ENCODE data around the gene DENND1A. TPM values are rescaled to one million over a fixed set of nuclear protein-coding genes. Genes with fewer than 3 reads are reported as not detected.
"Not testable (repeated sequence)": the region's sequence is repeated elsewhere in the genome, so short reads cannot be mapped to it uniquely, and the experiment has no call there.

DENND1A gene
- polyA plus RNA-seq, 2 donors: 4.6 to 4.8 TPM

DNA sequence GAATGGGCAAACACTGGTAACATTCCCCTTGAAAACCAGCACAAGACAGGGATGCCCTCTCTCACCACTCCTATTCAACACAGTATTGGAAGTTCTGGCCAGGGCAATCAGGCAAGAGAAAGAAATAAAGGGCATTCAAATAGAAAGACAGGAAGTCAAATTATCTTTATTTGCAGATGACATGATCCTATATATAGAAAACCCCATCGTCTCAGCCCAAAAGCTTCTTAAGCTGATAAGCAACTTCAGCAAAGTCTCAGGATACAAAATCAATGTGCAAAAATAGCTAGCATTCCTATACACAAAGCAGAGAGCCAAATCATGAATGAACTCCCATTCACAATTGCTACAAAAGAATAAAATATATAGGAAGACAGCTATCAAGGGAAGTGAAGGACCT, 501.5 kb downstream of the DENND1A start:
- not testable (repeated sequence) for H3K4me1 ChIP-seq (ENCODE audit: control insufficient read depth in 2 of 2, insufficient read depth in 2 of 2, low read length in 1 of 2); H3K9me3 ChIP-seq (ENCODE audit: control insufficient read depth in 2 of 2, insufficient read depth in 1 of 2, low read depth in 1 of 2, low read length in 1 of 2); H3K27ac ChIP-seq (ENCODE audit: low read depth in 2 of 2, low read length in 1 of 2); H3K4me3 ChIP-seq (ENCODE audit: low read depth in 1 of 2, low read length in 2 of 2); H3K27me3 ChIP-seq (ENCODE audit: control insufficient read depth in 1 of 2, insufficient read depth in 2 of 2, low read length in 2 of 2)
- H3K36me3 ChIP-seq (ENCODE audit: control insufficient read depth in 2 of 2, insufficient read depth in 2 of 2, low read length in 1 of 2): peaks cover 0 to 16% of the 10 kb centered on the region in 2 donors
- 77 to 85% methylated on average over 1 of the region's 1 CpG for WGBS, 2 donors

DNA sequence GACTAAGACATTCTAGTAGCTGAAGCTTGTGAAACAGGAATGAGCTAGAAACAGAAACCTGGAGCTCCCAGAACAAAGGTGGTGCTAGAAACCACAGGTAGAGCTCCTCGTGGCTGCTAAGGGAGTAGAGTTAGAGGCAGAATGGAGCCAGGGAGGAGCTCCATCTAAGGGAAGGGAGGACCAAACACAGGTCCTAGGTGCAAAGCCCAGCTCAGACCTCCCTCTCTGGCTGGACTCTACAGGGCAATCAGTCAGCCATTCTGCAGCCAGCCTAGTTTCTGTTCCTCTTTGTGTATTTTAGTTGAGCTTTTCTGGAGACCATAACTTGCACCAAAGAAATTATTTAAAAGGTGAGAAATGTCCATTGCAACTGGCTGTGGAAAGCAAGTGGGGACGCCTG, 503.5 kb downstream of the DENND1A start:
- H3K36me3 ChIP-seq (ENCODE audit: control insufficient read depth in 2 of 2, insufficient read depth in 2 of 2, low read length in 1 of 2): peaks cover 0 to 16% of the 10 kb centered on the region in 2 donors
- no peaks in the 10 kb centered on the region for H3K27me3 ChIP-seq (ENCODE audit: control insufficient read depth in 1 of 2, insufficient read depth in 2 of 2, low read length in 2 of 2)
- H3K9me3 ChIP-seq (ENCODE audit: control insufficient read depth in 2 of 2, insufficient read depth in 1 of 2, low read depth in 1 of 2, low read length in 1 of 2): no peaks in the 10 kb centered on the region
- H3K4me1 ChIP-seq (ENCODE audit: control insufficient read depth in 2 of 2, insufficient read depth in 2 of 2, low read length in 1 of 2): no peaks in the 10 kb centered on the region
- no peak overlapping the region for H3K27ac ChIP-seq (ENCODE audit: low read depth in 2 of 2, low read length in 1 of 2)
- WGBS, 2 donors: 73 to 74% methylated on average over 2 of the region's 2 CpGs
- no peak overlapping the region for H3K4me3 ChIP-seq (ENCODE audit: low read depth in 1 of 2, low read length in 2 of 2)

GRCh38 chr9:123425836-123426365, 504.0 kb downstream of the DENND1A start:
- 91 to 93% methylated on average over 6 of the region's 6 CpGs for WGBS, 2 donors
- H3K36me3 ChIP-seq (ENCODE audit: control insufficient read depth in 2 of 2, insufficient read depth in 2 of 2, low read length in 1 of 2): peaks cover 0 to 14% of the 10 kb centered on the region in 2 donors

DNA sequence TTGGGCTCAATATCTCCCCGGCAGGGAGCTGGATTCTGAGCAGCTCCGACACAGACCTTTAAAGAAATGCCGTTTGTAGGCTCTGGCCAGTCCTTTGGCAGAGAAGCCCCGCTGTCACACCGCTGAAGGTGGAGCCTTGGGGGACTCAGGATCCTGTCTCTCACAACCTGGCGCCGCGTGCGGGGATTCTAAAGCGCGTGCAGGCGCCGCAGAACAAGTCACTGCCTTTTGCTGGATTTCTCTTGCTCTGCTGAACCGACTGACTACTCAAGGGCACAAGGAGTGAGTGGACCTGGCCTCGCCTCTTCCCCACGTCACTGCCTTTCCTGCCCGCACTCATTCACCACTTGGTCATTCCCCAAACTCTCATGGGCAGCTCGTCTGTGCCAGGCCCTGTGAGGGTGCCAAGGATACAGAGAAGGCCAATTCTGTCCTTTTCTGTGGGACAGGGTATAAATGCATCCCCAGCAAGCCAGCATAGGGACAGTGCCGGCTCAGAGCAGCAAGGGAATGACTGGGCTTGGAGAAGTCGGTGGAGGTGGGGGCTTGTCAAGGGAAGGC, 504.6 kb downstream of the DENND1A start:
- H3K27me3 ChIP-seq (ENCODE audit: control insufficient read depth in 1 of 2, insufficient read depth in 2 of 2, low read length in 2 of 2): no peaks in the 10 kb centered on the region
- H3K4me3 ChIP-seq (ENCODE audit: low read depth in 1 of 2, low read length in 2 of 2): no peak overlapping the region
- no peaks in the 10 kb centered on the region for H3K4me1 ChIP-seq (ENCODE audit: control insufficient read depth in 2 of 2, insufficient read depth in 2 of 2, low read length in 1 of 2)
- WGBS, 2 donors: 89 to 92% methylated on average over 20 of the region's 20 CpGs
- H3K27ac ChIP-seq (ENCODE audit: low read depth in 2 of 2, low read length in 1 of 2): no peak overlapping the region
- no peaks in the 10 kb centered on the region for H3K9me3 ChIP-seq (ENCODE audit: control insufficient read depth in 2 of 2, insufficient read depth in 1 of 2, low read depth in 1 of 2, low read length in 1 of 2)
- peaks cover 0 to 10% of the 10 kb centered on the region in 2 donors for H3K36me3 ChIP-seq (ENCODE audit: control insufficient read depth in 2 of 2, insufficient read depth in 2 of 2, low read length in 1 of 2)

More at GRCh38 chr9:123425836-123426365, 504.0 kb downstream of the DENND1A start:
- Histone ChIP-seq H3K9me3 (ENCODE audit: control insufficient read depth in 2 of 2, insufficient read depth in 1 of 2, low read depth in 1 of 2, low read length in 1 of 2) (no peaks in the 10 kb centered on the region), H3K4me1 (ENCODE audit: control insufficient read depth in 2 of 2, insufficient read depth in 2 of 2, low read length in 1 of 2) (no peaks in the 10 kb centered on the region), H3K4me3 (ENCODE audit: low read depth in 1 of 2, low read length in 2 of 2) (no peak overlapping the region), H3K27me3 (ENCODE audit: control insufficient read depth in 1 of 2, insufficient read depth in 2 of 2, low read length in 2 of 2) (no peaks in the 10 kb centered on the region), H3K27ac (ENCODE audit: low read depth in 2 of 2, low read length in 1 of 2) (no peak overlapping the region)

GRCh38 chr9:123424552-123425225, 505.2 kb downstream of the DENND1A start:
- H3K36me3 ChIP-seq (ENCODE audit: control insufficient read depth in 2 of 2, insufficient read depth in 2 of 2, low read length in 1 of 2): peaks cover 0 to 15% of the 10 kb centered on the region in 2 donors
- H3K27ac ChIP-seq (ENCODE audit: low read depth in 2 of 2, low read length in 1 of 2): no peak overlapping the region
- no peaks in the 10 kb centered on the region for H3K4me1 ChIP-seq (ENCODE audit: control insufficient read depth in 2 of 2, insufficient read depth in 2 of 2, low read length in 1 of 2)
- 93 to 95% methylated on average over 6 of the region's 6 CpGs for WGBS, 2 donors
- no peak overlapping the region for H3K4me3 ChIP-seq (ENCODE audit: low read depth in 1 of 2, low read length in 2 of 2)
- no peaks in the 10 kb centered on the region for H3K9me3 ChIP-seq (ENCODE audit: control insufficient read depth in 2 of 2, insufficient read depth in 1 of 2, low read depth in 1 of 2, low read length in 1 of 2)
- H3K27me3 ChIP-seq (ENCODE audit: control insufficient read depth in 1 of 2, insufficient read depth in 2 of 2, low read length in 2 of 2): no peaks in the 10 kb centered on the region

DNA sequence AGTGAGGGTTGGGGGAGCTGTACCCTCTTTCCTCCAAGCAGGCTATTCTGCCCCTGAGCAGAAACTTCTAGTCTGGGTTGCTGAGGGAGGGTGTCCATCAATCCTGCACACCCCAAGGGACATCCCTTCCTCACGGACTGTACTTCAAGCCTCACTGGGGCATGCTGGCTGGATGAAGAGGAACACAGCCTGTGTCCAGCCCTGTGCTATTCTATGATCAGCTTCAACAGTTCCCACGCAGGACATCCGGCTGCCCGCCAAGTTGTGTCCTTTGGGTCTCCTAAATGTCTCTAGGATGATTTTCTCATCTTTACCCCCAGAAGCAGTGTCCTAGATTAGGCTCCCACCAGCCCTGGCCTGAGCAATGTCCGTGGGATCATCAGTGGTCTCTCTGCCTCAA, 505.8 kb downstream of the DENND1A start:
- no peak overlapping the region for H3K27ac ChIP-seq (ENCODE audit: low read depth in 2 of 2, low read length in 1 of 2)
- H3K36me3 ChIP-seq (ENCODE audit: control insufficient read depth in 2 of 2, insufficient read depth in 2 of 2, low read length in 1 of 2): peaks cover 0 to 15% of the 10 kb centered on the region in 2 donors
- H3K9me3 ChIP-seq (ENCODE audit: control insufficient read depth in 2 of 2, insufficient read depth in 1 of 2, low read depth in 1 of 2, low read length in 1 of 2): no peaks in the 10 kb centered on the region
- H3K4me1 ChIP-seq (ENCODE audit: control insufficient read depth in 2 of 2, insufficient read depth in 2 of 2, low read length in 1 of 2): no peaks in the 10 kb centered on the region
- WGBS, 2 donors: 92 to 98% methylated on average over 5 of the region's 5 CpGs
- no peak overlapping the region for H3K4me3 ChIP-seq (ENCODE audit: low read depth in 1 of 2, low read length in 2 of 2)
- no peaks in the 10 kb centered on the region for H3K27me3 ChIP-seq (ENCODE audit: control insufficient read depth in 1 of 2, insufficient read depth in 2 of 2, low read length in 2 of 2)

DNA sequence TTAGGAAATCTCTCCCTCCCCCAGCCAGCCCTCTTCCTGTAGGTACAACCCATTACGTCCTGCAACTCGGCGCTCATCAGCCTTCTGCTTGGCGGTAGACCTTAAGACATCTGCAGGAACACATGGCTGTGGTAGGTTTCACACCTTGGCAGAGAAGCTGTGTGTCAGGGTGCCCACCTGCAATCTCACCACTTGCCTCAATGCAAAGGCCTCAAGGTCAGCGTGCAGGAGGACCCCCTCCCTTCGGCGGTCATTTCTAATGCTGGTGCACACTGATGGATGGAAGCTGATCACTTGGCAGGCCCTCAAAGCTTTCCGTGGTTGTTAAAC, 506.6 kb downstream of the DENND1A start:
- WGBS, 2 donors: 89 to 91% methylated on average over 8 of the region's 8 CpGs
- Histone ChIP-seq H3K4me1 (ENCODE audit: control insufficient read depth in 2 of 2, insufficient read depth in 2 of 2, low read length in 1 of 2) (no peaks in the 10 kb centered on the region), H3K36me3 (ENCODE audit: control insufficient read depth in 2 of 2, insufficient read depth in 2 of 2, low read length in 1 of 2) (peaks cover 0 to 15% of the 10 kb centered on the region in 2 donors), H3K4me3 (ENCODE audit: low read depth in 1 of 2, low read length in 2 of 2) (no peak overlapping the region), H3K9me3 (ENCODE audit: control insufficient read depth in 2 of 2, insufficient read depth in 1 of 2, low read depth in 1 of 2, low read length in 1 of 2) (no peaks in the 10 kb centered on the region), H3K27me3 (ENCODE audit: control insufficient read depth in 1 of 2, insufficient read depth in 2 of 2, low read length in 2 of 2) (no peaks in the 10 kb centered on the region), H3K27ac (ENCODE audit: low read depth in 2 of 2, low read length in 1 of 2) (no peak overlapping the region)

GRCh38 chr9:123422635-123423310, 507.2 kb downstream of the DENND1A start:
- H3K4me3 ChIP-seq (ENCODE audit: low read depth in 1 of 2, low read length in 2 of 2): no peak overlapping the region
- H3K9me3 ChIP-seq (ENCODE audit: control insufficient read depth in 2 of 2, insufficient read depth in 1 of 2, low read depth in 1 of 2, low read length in 1 of 2): no peaks in the 10 kb centered on the region
- no peaks in the 10 kb centered on the region for H3K27me3 ChIP-seq (ENCODE audit: control insufficient read depth in 1 of 2, insufficient read depth in 2 of 2, low read length in 2 of 2)
- H3K27ac ChIP-seq (ENCODE audit: low read depth in 2 of 2, low read length in 1 of 2): no peak overlapping the region
- no peaks in the 10 kb centered on the region for H3K4me1 ChIP-seq (ENCODE audit: control insufficient read depth in 2 of 2, insufficient read depth in 2 of 2, low read length in 1 of 2)
- 90 to 91% methylated on average over 21 of the region's 21 CpGs for WGBS, 2 donors
- H3K36me3 ChIP-seq (ENCODE audit: control insufficient read depth in 2 of 2, insufficient read depth in 2 of 2, low read length in 1 of 2): peaks cover 0 to 15% of the 10 kb centered on the region in 2 donors

- Histone ChIP-seq H3K4me3 (ENCODE audit: low read depth in 1 of 2, low read length in 2 of 2) (no peak overlapping the region), H3K4me1 (ENCODE audit: control insufficient read depth in 2 of 2, insufficient read depth in 2 of 2, low read length in 1 of 2) (no peaks in the 10 kb centered on the region), H3K9me3 (ENCODE audit: control insufficient read depth in 2 of 2, insufficient read depth in 1 of 2, low read depth in 1 of 2, low read length in 1 of 2) (no peaks in the 10 kb centered on the region), H3K27me3 (ENCODE audit: control insufficient read depth in 1 of 2, insufficient read depth in 2 of 2, low read length in 2 of 2) (no peaks in the 10 kb centered on the region), H3K36me3 (ENCODE audit: control insufficient read depth in 2 of 2, insufficient read depth in 2 of 2, low read length in 1 of 2) (peaks cover 0 to 15% of the 10 kb centered on the region in 2 donors), H3K27ac (ENCODE audit: low read depth in 2 of 2, low read length in 1 of 2) (no peak overlapping the region)
- WGBS, 2 donors: 87 to 89% methylated on average over 8 of the region's 8 CpGs
These were observed 508.0 kb downstream of the DENND1A start for GRCh38 chr9:123421801-123422455.

All from esophagus (tissue), 2 donors.